ENCODE data around the gene RASGRP4.

Gene RASGRP4, protein sequence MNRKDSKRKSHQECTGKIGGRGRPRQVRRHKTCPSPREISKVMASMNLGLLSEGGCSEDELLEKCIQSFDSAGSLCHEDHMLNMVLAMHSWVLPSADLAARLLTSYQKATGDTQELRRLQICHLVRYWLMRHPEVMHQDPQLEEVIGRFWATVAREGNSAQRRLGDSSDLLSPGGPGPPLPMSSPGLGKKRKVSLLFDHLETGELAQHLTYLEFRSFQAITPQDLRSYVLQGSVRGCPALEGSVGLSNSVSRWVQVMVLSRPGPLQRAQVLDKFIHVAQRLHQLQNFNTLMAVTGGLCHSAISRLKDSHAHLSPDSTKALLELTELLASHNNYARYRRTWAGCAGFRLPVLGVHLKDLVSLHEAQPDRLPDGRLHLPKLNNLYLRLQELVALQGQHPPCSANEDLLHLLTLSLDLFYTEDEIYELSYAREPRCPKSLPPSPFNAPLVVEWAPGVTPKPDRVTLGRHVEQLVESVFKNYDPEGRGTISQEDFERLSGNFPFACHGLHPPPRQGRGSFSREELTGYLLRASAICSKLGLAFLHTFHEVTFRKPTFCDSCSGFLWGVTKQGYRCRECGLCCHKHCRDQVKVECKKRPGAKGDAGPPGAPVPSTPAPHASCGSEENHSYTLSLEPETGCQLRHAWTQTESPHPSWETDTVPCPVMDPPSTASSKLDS

DNA sequence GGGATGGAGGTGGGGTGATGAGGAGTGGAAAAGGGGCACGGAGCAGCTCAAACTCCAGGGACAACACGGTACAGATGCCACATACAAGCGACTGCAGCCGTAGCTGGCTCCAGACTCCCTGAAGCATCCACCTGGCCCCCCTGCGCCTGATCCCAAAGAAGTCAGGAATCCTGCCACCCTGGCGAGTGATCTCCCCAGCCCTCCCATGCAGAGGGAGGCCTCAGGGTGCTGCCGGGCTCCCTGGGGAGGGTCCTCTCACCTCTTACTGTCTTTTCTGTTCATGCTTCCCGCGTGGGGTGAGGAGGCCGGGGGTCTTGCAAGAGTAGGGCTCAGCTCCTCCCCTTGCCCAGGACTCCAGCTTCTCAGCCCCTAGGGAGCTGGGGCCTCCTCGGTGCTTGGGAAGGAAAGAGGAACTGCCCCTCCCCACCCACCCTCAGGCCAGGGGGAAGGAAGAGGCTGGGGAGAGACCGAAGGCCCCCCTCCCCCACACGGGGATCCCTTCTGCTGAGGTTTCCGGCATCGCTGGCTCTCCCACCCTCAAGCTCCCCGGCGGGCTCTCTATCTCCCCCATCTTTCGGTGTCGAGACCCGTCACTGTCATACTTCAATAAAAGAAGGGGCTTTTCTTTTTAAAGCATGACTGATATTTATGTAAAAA is at the start of gene RASGRP4:
RASGRP4 (minus strand) TSS at position 410 of the 657 bp plus-strand sequence; CDS start at position 282, 128 bp downstream.
- CTCF ChIA-PET: interaction anchor here (1.1 to 2.9 kb wide), 2 partner anchors 22 to 23 kb away, joined by 6 to 17 read pairs; partner anchors contain the start of gene FAM98C
- H3K4me3 ChIP-seq (ENCODE audit: low read depth, low read length): no peak within 1 kb of the TSS

DNA sequence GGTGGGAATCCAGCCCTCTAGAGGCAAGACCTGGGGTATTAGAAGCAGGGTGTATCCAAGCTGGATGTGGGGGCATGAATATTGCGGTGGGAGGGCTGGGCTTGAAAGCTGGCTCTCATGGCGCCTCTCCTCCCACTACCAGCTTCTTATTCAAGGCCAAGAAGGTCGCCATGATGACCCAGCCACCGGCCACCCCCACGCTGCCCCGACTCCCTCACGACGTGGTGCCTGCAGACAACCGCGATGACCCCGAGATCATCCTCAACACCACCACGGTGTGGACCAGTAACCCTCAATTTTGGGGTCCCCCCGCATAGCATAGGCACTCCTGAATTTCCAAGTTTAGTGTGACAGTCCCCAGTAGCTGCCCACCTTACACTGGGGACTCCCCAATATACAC is 49.2 kb upstream of the RASGRP4 start:
- POLR2A ChIA-PET: interaction anchor here (1.4 kb wide), 1 partner anchor 69 kb away, joined by 4 read pairs; no protein-coding TSS in a partner anchor
- Histone ChIP-seq H3K4me1 (ENCODE audit: control insufficient read depth, insufficient read depth, low read length) (no peaks in the 10 kb centered on the region), H3K9me3 (ENCODE audit: control insufficient read depth, insufficient read depth, low read depth, low read length) (no peaks in the 10 kb centered on the region), H3K27ac (ENCODE audit: extremely low read depth, low read depth, low read length) (no peak overlapping the region), H3K36me3 (ENCODE audit: control insufficient read depth in 2 of 2, insufficient read depth in 1 of 2, low read length in 2 of 2) (no peaks in the 10 kb centered on the region; a peak in 1 of 3 replicates), H3K4me3 (ENCODE audit: low read depth, low read length) (no peak overlapping the region)
- CTCF ChIA-PET: interaction anchor here (1.3 kb wide), 1 partner anchor 73 kb away, joined by 3 read pairs; the partner anchor contains the start of gene FAM98C
- TF ChIP-seq ZFHX2 (tag by site-specific recombination; conservative IDR thresholded peaks at IDR 0.05) (no peak), ZNF169 (tag by site-specific recombination; IDR thresholded peaks at IDR 0.05) (no peak), KLF10 (tag by site-specific recombination; IDR thresholded peaks at IDR 0.05) (no peak), ZBTB20 (tag by site-specific recombination; IDR thresholded peaks at IDR 0.05) (no peak), ZFP37 (tag by site-specific recombination; IDR thresholded peaks at IDR 0.05) (no peak), ZNF404 (tag by site-specific recombination; IDR thresholded peaks at IDR 0.05) (no peak)
- TF ChIP-seq, protein P1, sequence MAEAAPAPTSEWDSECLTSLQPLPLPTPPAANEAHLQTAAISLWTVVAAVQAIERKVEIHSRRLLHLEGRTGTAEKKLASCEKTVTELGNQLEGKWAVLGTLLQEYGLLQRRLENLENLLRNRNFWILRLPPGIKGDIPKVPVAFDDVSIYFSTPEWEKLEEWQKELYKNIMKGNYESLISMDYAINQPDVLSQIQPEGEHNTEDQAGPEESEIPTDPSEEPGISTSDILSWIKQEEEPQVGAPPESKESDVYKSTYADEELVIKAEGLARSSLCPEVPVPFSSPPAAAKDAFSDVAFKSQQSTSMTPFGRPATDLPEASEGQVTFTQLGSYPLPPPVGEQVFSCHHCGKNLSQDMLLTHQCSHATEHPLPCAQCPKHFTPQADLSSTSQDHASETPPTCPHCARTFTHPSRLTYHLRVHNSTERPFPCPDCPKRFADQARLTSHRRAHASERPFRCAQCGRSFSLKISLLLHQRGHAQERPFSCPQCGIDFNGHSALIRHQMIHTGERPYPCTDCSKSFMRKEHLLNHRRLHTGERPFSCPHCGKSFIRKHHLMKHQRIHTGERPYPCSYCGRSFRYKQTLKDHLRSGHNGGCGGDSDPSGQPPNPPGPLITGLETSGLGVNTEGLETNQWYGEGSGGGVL (tag by site-specific recombination; IDR thresholded peaks at IDR 0.05): no peak
- TF ChIP-seq, protein P2, sequence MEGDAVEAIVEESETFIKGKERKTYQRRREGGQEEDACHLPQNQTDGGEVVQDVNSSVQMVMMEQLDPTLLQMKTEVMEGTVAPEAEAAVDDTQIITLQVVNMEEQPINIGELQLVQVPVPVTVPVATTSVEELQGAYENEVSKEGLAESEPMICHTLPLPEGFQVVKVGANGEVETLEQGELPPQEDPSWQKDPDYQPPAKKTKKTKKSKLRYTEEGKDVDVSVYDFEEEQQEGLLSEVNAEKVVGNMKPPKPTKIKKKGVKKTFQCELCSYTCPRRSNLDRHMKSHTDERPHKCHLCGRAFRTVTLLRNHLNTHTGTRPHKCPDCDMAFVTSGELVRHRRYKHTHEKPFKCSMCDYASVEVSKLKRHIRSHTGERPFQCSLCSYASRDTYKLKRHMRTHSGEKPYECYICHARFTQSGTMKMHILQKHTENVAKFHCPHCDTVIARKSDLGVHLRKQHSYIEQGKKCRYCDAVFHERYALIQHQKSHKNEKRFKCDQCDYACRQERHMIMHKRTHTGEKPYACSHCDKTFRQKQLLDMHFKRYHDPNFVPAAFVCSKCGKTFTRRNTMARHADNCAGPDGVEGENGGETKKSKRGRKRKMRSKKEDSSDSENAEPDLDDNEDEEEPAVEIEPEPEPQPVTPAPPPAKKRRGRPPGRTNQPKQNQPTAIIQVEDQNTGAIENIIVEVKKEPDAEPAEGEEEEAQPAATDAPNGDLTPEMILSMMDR (tag by site-specific recombination; IDR thresholded peaks at IDR 0.05): no peak
- TF ChIP-seq, protein P3, sequence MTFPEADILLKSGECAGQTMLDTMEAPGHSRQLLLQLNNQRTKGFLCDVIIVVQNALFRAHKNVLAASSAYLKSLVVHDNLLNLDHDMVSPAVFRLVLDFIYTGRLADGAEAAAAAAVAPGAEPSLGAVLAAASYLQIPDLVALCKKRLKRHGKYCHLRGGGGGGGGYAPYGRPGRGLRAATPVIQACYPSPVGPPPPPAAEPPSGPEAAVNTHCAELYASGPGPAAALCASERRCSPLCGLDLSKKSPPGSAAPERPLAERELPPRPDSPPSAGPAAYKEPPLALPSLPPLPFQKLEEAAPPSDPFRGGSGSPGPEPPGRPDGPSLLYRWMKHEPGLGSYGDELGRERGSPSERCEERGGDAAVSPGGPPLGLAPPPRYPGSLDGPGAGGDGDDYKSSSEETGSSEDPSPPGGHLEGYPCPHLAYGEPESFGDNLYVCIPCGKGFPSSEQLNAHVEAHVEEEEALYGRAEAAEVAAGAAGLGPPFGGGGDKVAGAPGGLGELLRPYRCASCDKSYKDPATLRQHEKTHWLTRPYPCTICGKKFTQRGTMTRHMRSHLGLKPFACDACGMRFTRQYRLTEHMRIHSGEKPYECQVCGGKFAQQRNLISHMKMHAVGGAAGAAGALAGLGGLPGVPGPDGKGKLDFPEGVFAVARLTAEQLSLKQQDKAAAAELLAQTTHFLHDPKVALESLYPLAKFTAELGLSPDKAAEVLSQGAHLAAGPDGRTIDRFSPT (tag by site-specific recombination; IDR thresholded peaks at IDR 0.05): no peak
- TF ChIP-seq, protein P4, sequence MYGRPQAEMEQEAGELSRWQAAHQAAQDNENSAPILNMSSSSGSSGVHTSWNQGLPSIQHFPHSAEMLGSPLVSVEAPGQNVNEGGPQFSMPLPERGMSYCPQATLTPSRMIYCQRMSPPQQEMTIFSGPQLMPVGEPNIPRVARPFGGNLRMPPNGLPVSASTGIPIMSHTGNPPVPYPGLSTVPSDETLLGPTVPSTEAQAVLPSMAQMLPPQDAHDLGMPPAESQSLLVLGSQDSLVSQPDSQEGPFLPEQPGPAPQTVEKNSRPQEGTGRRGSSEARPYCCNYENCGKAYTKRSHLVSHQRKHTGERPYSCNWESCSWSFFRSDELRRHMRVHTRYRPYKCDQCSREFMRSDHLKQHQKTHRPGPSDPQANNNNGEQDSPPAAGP (tag by site-specific recombination; IDR thresholded peaks at IDR 0.05): no peak

More for the DNA sequence above, at the start of gene RASGRP4:
- H3K4me1 ChIP-seq (ENCODE audit: control insufficient read depth, insufficient read depth, low read length): no peaks in the 10 kb centered on the region
- H3K9me3 ChIP-seq (ENCODE audit: control insufficient read depth, insufficient read depth, low read depth, low read length): no peaks in the 10 kb centered on the region
- POLR2A ChIA-PET: no interaction called here
- TF ChIP-seq, protein P5, sequence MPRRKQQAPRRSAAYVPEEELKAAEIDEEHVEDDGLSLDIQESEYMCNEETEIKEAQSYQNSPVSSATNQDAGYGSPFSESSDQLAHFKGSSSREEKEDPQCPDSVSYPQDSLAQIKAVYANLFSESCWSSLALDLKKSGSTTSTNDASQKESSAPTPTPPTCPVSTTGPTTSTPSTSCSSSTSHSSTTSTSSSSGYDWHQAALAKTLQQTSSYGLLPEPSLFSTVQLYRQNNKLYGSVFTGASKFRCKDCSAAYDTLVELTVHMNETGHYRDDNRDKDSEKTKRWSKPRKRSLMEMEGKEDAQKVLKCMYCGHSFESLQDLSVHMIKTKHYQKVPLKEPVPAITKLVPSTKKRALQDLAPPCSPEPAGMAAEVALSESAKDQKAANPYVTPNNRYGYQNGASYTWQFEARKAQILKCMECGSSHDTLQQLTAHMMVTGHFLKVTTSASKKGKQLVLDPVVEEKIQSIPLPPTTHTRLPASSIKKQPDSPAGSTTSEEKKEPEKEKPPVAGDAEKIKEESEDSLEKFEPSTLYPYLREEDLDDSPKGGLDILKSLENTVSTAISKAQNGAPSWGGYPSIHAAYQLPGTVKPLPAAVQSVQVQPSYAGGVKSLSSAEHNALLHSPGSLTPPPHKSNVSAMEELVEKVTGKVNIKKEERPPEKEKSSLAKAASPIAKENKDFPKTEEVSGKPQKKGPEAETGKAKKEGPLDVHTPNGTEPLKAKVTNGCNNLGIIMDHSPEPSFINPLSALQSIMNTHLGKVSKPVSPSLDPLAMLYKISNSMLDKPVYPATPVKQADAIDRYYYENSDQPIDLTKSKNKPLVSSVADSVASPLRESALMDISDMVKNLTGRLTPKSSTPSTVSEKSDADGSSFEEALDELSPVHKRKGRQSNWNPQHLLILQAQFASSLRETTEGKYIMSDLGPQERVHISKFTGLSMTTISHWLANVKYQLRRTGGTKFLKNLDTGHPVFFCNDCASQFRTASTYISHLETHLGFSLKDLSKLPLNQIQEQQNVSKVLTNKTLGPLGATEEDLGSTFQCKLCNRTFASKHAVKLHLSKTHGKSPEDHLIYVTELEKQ (tag by site-specific recombination; IDR thresholded peaks at IDR 0.05; ENCODE audit: borderline replicate concordance): no peak
- no peak for TF ChIP-seq ZNF776 (tag by site-specific recombination; IDR thresholded peaks at IDR 0.05; ENCODE audit: borderline replicate concordance)
- peak; percentile 58 for TF ChIP-seq GLIS2 (tag by site-specific recombination; IDR thresholded peaks at IDR 0.05)
- no peaks in the 10 kb centered on the region; a peak in 1 of 3 replicates for H3K36me3 ChIP-seq (ENCODE audit: control insufficient read depth in 2 of 2, insufficient read depth in 1 of 2, low read length in 2 of 2)
- H3K27ac ChIP-seq (ENCODE audit: extremely low read depth, low read depth, low read length): no peak within 1 kb of the TSS
